H1 (cell line): ENCODE measurements around the gene PRICKLE2. TPM values are rescaled to one million over a fixed set of nuclear protein-coding genes. Genes with fewer than 3 reads are reported as not detected.

ENCODE experiments used
- CTCF ChIA-PET: fragments of 300-600 bp; sonication (Branson Sonifier 250); formaldehyde crosslinking; loops from one replicate; lab custom pipeline; 2021; ENCODE audit not compliant: partially characterized antibody; lab: Charles Lee
- POLR2A ChIA-PET: fragments of 300-600 bp; sonication (Branson Sonifier 250); formaldehyde crosslinking; loops from one replicate; lab custom pipeline; 2021; ENCODE audit warnings: inconsistent platforms; ENCODE audit not compliant: partially characterized antibody; lab: Charles Lee
- DNase-seq, 2 experiments: peaks; one replicate each; pipeline versions ENCODE4 v3.0.0 to v3.0.0-alpha.2; 2010 to 2022; ENCODE audit warnings: low spot score in 2 of 2, low read depth in 1 of 2, mixed read lengths in 1 of 2
- FAIRE-seq: peaks from 2 replicates; lab custom pipeline; 2011; peaks lifted over from hg19 to GRCh38; lab: Jason Lieb, UNC
- H2AFZ ChIP-seq: 2 replicates; pipeline ENCODE4 v1.8.1; 2012; ENCODE audit warnings: low read length, inconsistent platforms
- H2AK5ac ChIP-seq: 2 replicates; pipeline ENCODE4 v1.6.1; 2013; ENCODE audit warnings: low read depth, low read length
- H2BK120ac ChIP-seq: replicated peaks from 2 replicates; pipeline ENCODE3; 2013; ENCODE audit warnings: low read depth, low read length, inconsistent platforms
- H2BK12ac ChIP-seq: 2 replicates; pipeline ENCODE4 v1.6.1; 2013; ENCODE audit warnings: low read depth, low read length
- H2BK15ac ChIP-seq: 2 replicates; pipeline ENCODE4 v1.6.1; 2013; ENCODE audit warnings: low read length
- H2BK20ac ChIP-seq: 2 replicates; pipeline ENCODE4 v1.6.1; 2013; ENCODE audit warnings: low read length
- H2BK5ac ChIP-seq: 2 replicates; pipeline ENCODE4 v1.6.1; 2013; ENCODE audit warnings: low read depth, low read length
- H3K14ac ChIP-seq: 2 replicates; pipeline ENCODE4 v1.6.1; 2013; ENCODE audit warnings: inconsistent platforms; ENCODE audit not compliant: insufficient read length
- H3K18ac ChIP-seq: 2 replicates; pipeline ENCODE4 v1.6.1; 2013; ENCODE audit warnings: low read length; ENCODE audit errors: extremely low read depth
- H3K23ac ChIP-seq: 2 replicates; pipeline ENCODE4 v1.6.1; 2013; ENCODE audit warnings: inconsistent platforms; ENCODE audit not compliant: insufficient read length
- H3K23me2 ChIP-seq: 2 replicates; pipeline ENCODE4 v1.6.1; 2013; ENCODE audit warnings: low read depth, low read length
- H3K27ac ChIP-seq: 2 replicates; pipeline ENCODE4 v1.6.1; 2011; ENCODE audit warnings: low read depth, low read length, inconsistent platforms
- H3K27me3 ChIP-seq, 4 experiments: replicated peaks in 1 of 4; 1 replicate in 1 of 4; 2 replicates in 3 of 4; pipeline versions ENCODE4 v1.6.1 to v1.8.1; 2011 to 2013; ENCODE audit warnings: low read length in 3 of 4, mild to moderate bottlenecking in 3 of 4, inconsistent platforms in 2 of 4, mixed read lengths in 2 of 4, moderate library complexity in 1 of 4; ENCODE audit not compliant: control insufficient read depth in 3 of 4, insufficient read depth in 3 of 4; ENCODE audit errors: extremely low read depth in 1 of 4
- H3K36me3 ChIP-seq, 4 experiments: 2 replicates each; pipeline versions ENCODE4 v1.6.1 to v1.8.1; 2011 to 2013; ENCODE audit warnings: mild to moderate bottlenecking in 4 of 4, low read length in 3 of 4, moderate library complexity in 2 of 4, control low read depth in 1 of 4, inconsistent platforms in 1 of 4; ENCODE audit not compliant: insufficient read depth in 4 of 4, control insufficient read depth in 2 of 4
- H3K4ac ChIP-seq: replicated peaks from 2 replicates; pipeline ENCODE3; 2013; ENCODE audit warnings: low read length, low read depth, mixed read lengths, inconsistent platforms; ENCODE audit not compliant: insufficient read length
- H3K4me1 ChIP-seq, 4 experiments: replicated peaks in 1 of 4; 1 replicate in 1 of 4; 2 replicates in 3 of 4; pipeline versions ENCODE4 v1.6.1 to v1.8.1; 2011 to 2013; ENCODE audit warnings: low read length in 3 of 4, inconsistent platforms in 2 of 4, mixed read lengths in 1 of 4; ENCODE audit not compliant: insufficient read depth in 4 of 4, control insufficient read depth in 3 of 4
- H3K4me2 ChIP-seq, 2 experiments: 2 replicates each; pipeline versions ENCODE4 v1.6.1 to v1.8.1; 2011 to 2013; ENCODE audit warnings: low read depth in 2 of 2, low read length in 2 of 2, control low read depth in 1 of 2, inconsistent platforms in 1 of 2, mild to moderate bottlenecking in 1 of 2; ENCODE audit not compliant: insufficient read depth in 1 of 2
- H3K4me3 ChIP-seq, 4 experiments: fragments of 200-600, 300-600 bp in 1 of 4; sonication (generic), shearing (Covaris generic), sonication (Bioruptor Twin) in 1 of 4; 2 replicates each; pipeline versions ENCODE4 v1.5.1 to v1.8.1; 2011 to 2016; ENCODE audit warnings: low read length in 4 of 4, low read depth in 3 of 4, control low read depth in 2 of 4, inconsistent platforms in 2 of 4, mild to moderate bottlenecking in 2 of 4, mixed read lengths in 1 of 4, moderate library complexity in 1 of 4; ENCODE audit not compliant: insufficient read depth in 2 of 4; ENCODE audit errors: extremely low read depth in 1 of 4
- H3K56ac ChIP-seq: replicated peaks from 2 replicates; pipeline ENCODE3; 2013; ENCODE audit warnings: low read depth, mild to moderate bottlenecking, mixed read lengths, low read length, inconsistent platforms; ENCODE audit not compliant: insufficient read length
- H3K79me1 ChIP-seq: 2 replicates; pipeline ENCODE4 v1.6.1; 2013; ENCODE audit warnings: low read depth, low read length, control low read depth
- H3K79me2 ChIP-seq, 2 experiments: 2 replicates each; pipeline versions ENCODE4 v1.6.1 to v1.8.1; 2012 to 2013; ENCODE audit warnings: low read length in 2 of 2, mild to moderate bottlenecking in 2 of 2, inconsistent platforms in 1 of 2; ENCODE audit not compliant: insufficient read depth in 2 of 2, control insufficient read depth in 1 of 2
- H3K9ac ChIP-seq, 4 experiments: replicated peaks in 1 of 4; 1 replicate in 1 of 4; 2 replicates in 3 of 4; pipeline versions ENCODE4 v1.6.1 to v1.8.1; 2011 to 2013; ENCODE audit warnings: low read depth in 3 of 4, low read length in 3 of 4, control low read depth in 2 of 4, mild to moderate bottlenecking in 2 of 4, moderate library complexity in 2 of 4, inconsistent platforms in 1 of 4; ENCODE audit errors: extremely low read depth in 1 of 4
- H3K9me3 ChIP-seq, 2 experiments: 2 replicates each; pipeline versions ENCODE4 v1.6.1 to v1.8.1; 2012 to 2013; ENCODE audit warnings: mild to moderate bottlenecking in 2 of 2, moderate library complexity in 2 of 2, control low read depth in 1 of 2, inconsistent platforms in 1 of 2, low read depth in 1 of 2, low read length in 1 of 2, mixed read lengths in 1 of 2; ENCODE audit not compliant: insufficient read depth in 2 of 2
- H4K20me1 ChIP-seq, 2 experiments: replicated peaks in 1 of 2; 2 replicates each; pipeline versions ENCODE3 to v1.8.1; 2011 to 2013; ENCODE audit warnings: inconsistent platforms in 2 of 2, low read length in 2 of 2, mild to moderate bottlenecking in 1 of 2; ENCODE audit not compliant: insufficient read depth in 2 of 2, control insufficient read depth in 1 of 2
- H4K5ac ChIP-seq: 2 replicates; pipeline ENCODE4 v1.6.1; 2013; ENCODE audit warnings: low read length, low read depth, mixed read lengths, inconsistent platforms; ENCODE audit not compliant: insufficient read length
- H4K8ac ChIP-seq: 2 replicates; pipeline ENCODE4 v1.8.0; 2013; ENCODE audit warnings: mild to moderate bottlenecking, moderate library complexity, low read length, inconsistent platforms; ENCODE audit not compliant: insufficient read depth; ENCODE audit errors: extremely low read depth
- H4K91ac ChIP-seq: replicated peaks from 2 replicates; pipeline ENCODE3; 2013; ENCODE audit warnings: low read length, mixed read lengths, inconsistent platforms; ENCODE audit not compliant: insufficient read length
- BCL11A ChIP-seq, 2 experiments: IDR thresholded peaks; one replicate each; pipeline ENCODE4 v1.6.1; 2011; ENCODE audit warnings: low read depth in 2 of 2, low read length in 2 of 2, mild to moderate bottlenecking in 2 of 2
- CBX5 ChIP-seq: fragments of 300-800, 300-1000 bp; sonication (generic); IDR thresholded peaks from 2 replicates; pipeline ENCODE4 v1.7.1; 2016; ENCODE audit warnings: antibody characterized with exemption, low read length, low read depth
- CBX8 ChIP-seq: fragments of 300-800, 300-1000 bp; sonication (generic); IDR thresholded peaks from 2 replicates; pipeline ENCODE4 v1.7.1; 2016; ENCODE audit warnings: low read depth, low read length, borderline replicate concordance
- CEBPB ChIP-seq: IDR thresholded peaks from 2 replicates; pipeline ENCODE4 v1.6.1; 2012; ENCODE audit warnings: low read depth, low read length
- JUND ChIP-seq: IDR thresholded peaks from 2 replicates; pipeline ENCODE4 v1.6.1; 2011; ENCODE audit warnings: mild to moderate bottlenecking, improper control_type of control experiment, low read length
- KDM4A ChIP-seq: IDR thresholded peaks from one replicate; pipeline ENCODE4 v1.7.1; 2012; ENCODE audit warnings: low read depth, mild to moderate bottlenecking, moderate library complexity, low read length, inconsistent platforms; ENCODE audit not compliant: severe bottlenecking
- KDM5A ChIP-seq: fragments of 200-600 bp; IDR thresholded peaks from 2 replicates; pipeline ENCODE4 v1.7.1; 2012; ENCODE audit warnings: mild to moderate bottlenecking, low read length, inconsistent platforms, mixed read lengths
- MAX ChIP-seq: IDR thresholded peaks from 2 replicates; pipeline ENCODE4 v1.6.1; 2012; ENCODE audit warnings: inconsistent platforms
- POU5F1 ChIP-seq: IDR thresholded peaks from 2 replicates; pipeline ENCODE4 v1.6.1; 2011; ENCODE audit warnings: low read depth, mild to moderate bottlenecking, low read length, moderate library complexity
- SIRT6 ChIP-seq: IDR thresholded peaks from one replicate; pipeline ENCODE4 v1.7.1; 2012; ENCODE audit warnings: low read length, inconsistent platforms
- SP2 ChIP-seq: IDR thresholded peaks from 2 replicates; pipeline ENCODE4 v1.6.1; 2012; ENCODE audit warnings: mild to moderate bottlenecking, low read length, inconsistent platforms
- SUZ12 ChIP-seq: fragments of 200-600 bp; sonication (generic); IDR thresholded peaks from 2 replicates; pipeline ENCODE4 v1.6.1; 2012; ENCODE audit warnings: mild to moderate bottlenecking, inconsistent platforms, low read length, moderate library complexity, mixed read lengths
- TBP ChIP-seq: IDR thresholded peaks from 2 replicates; pipeline ENCODE4 v1.6.1; 2011; ENCODE audit warnings: low read depth, low read length, improper control_type of control experiment
- TEAD4 ChIP-seq: IDR thresholded peaks from 2 replicates; pipeline ENCODE4 v1.6.1; 2012; ENCODE audit warnings: low read depth, low read length, inconsistent platforms, mixed read lengths
- YY1 ChIP-seq: IDR thresholded peaks from 2 replicates; pipeline ENCODE4 v1.6.1; 2011; ENCODE audit warnings: low read depth, mild to moderate bottlenecking, low read length
- WGBS, 2 experiments: shearing (Covaris generic) in 1 of 2; methylation state at CpG; one replicate each; pipeline versions ENCODE4 v1.1.6 to v1.1.7; 2013 to 2015; ENCODE audit warnings: low lambda C conversion rate in 2 of 2, mixed read lengths in 2 of 2, inconsistent platforms in 1 of 2, low coverage in 1 of 2, missing lambda C conversion rate in 1 of 2; ENCODE audit not compliant: insufficient replicate concordance in 2 of 2, insufficient coverage in 1 of 2, insufficient read length in 1 of 2; ENCODE audit errors: extremely low coverage in 1 of 2, missing lambda C conversion rate in 1 of 2; 5-methylcytosine and 5-hydroxymethylcytosine counted together
- polyA plus RNA-seq, 7 experiments: library from polyadenylated mRNA; depleted of rRNA in 3 of 7; stranded (reverse) in 5 of 7; unstranded in 2 of 7; fragments of >200 nt in 5 of 7; fragments of 200-250 nt in 2 of 7; gene quantifications; 1 replicate in 5 of 7; 2 replicates in 1 of 7; 4 replicates in 1 of 7; pipeline versions ENCODE4 v1.2.1 to v1.2.3, GENCODE V29; 2011 to 2013; ENCODE audit warnings: missing spikeins in 2 of 7, mixed read lengths in 2 of 7
- total RNA-seq: library from RNA; stranded (reverse); fragmentation: NEBNext Ultra II Directional; extraction: Animal tissue kit (Norgen Biotek cat#: 25700); gene quantifications from 2 replicates; pipeline ENCODE4 v1.2.1, GENCODE V29; 2021

The PRICKLE2 gene
- total and polyA plus RNA-seq, 2 of the 8 experiments (the other 6 are each of a cell fraction or from before 2014, with no cell fraction given), result 2.9 to 8.0 TPM

- Histone ChIP-seq H3K4me2 (no peak overlapping the region), H3K4me1 (no peaks in the 10 kb centered on the region), H3K27ac (no peak overlapping the region), H2BK5ac (no peak overlapping the region), H3K4ac (no peak overlapping the region), H3K56ac (no peak overlapping the region), H3K27me3 (no peaks in the 10 kb centered on the region), H4K91ac (no peak overlapping the region), H2AFZ (no peak overlapping the region), H4K20me1 (no peaks in the 10 kb centered on the region), H3K4me3 (no peak overlapping the region), H3K79me1 (no peaks in the 10 kb centered on the region), H3K23me2 (no peaks in the 10 kb centered on the region), H4K8ac (no peak overlapping the region), H2BK12ac (no peak overlapping the region), H3K9me3 (no peaks in the 10 kb centered on the region), H2BK120ac (no peak overlapping the region), H3K14ac (no peak overlapping the region), H3K36me3 (no peaks in the 10 kb centered on the region), H2AK5ac (no peak overlapping the region), H3K18ac (no peak overlapping the region), H2BK15ac (no peak overlapping the region), H2BK20ac (no peak overlapping the region), H4K5ac (no peak overlapping the region), H3K23ac (no peak overlapping the region), H3K9ac (no peak overlapping the region), H3K79me2 (no peaks in the 10 kb centered on the region)
- CTCF ChIA-PET, result interaction anchor here (0.7 to 1.2 kb wide), 6 partner anchors 16 to 350 kb away, joined by 3 to 5 read pairs (median 3); no protein-coding TSS in a partner anchor
- 74% methylated on average over 2 of the region's 2 CpGs; no CpG with 5 or more reads in 1 of the 2 experiments for WGBS, 2 experiments
- no peak for TF ChIP-seq SUZ12
- TF ChIP-seq SIRT6, result no peak
- no peak for TF ChIP-seq BCL11A (IDR thresholded peaks at IDR 0.05; ENCODE audit: low read depth in 2 of 2, low read length in 2 of 2)
- no peak for TF ChIP-seq TEAD4
- no peak for TF ChIP-seq CBX5
- TF ChIP-seq JUND, result no peak
- TF ChIP-seq KDM4A, result no peak
- TF ChIP-seq MAX, result no peak
- TF ChIP-seq CBX8, result no peak
- no peak for TF ChIP-seq KDM5A
- no peak for TF ChIP-seq POU5F1
- TF ChIP-seq CEBPB, result no peak
- TF ChIP-seq TBP, result no peak
- TF ChIP-seq SP2, result no peak
- no peak for TF ChIP-seq YY1
- DNase-seq (no peak), FAIRE-seq (no peak)
- POLR2A ChIA-PET, result no interaction called here
Observed at GRCh38 chr3:64133272-64133671, 92.0 kb downstream of the PRICKLE2 start.
